Osteoblast (primary cell): Measurements from ENCODE around the gene UBASH3A. TPM values are rescaled to one million over a fixed set of nuclear protein-coding genes. Genes with fewer than 3 reads are reported as not detected.

Experiments
- DNase-seq: peaks from one replicate; pipeline ENCODE4 v3.0.0; 2011; ENCODE audit warnings: low spot score, mixed read lengths; ENCODE audit not compliant: insufficient read length; ENCODE audit errors: missing footprints
- H2AFZ ChIP-seq: 2 replicates; pipeline ENCODE4 v1.6.0; 2011; ENCODE audit warnings: mild to moderate bottlenecking, low read length
- H3K27ac ChIP-seq: 2 replicates; pipeline ENCODE4 v1.5.1; 2011; ENCODE audit warnings: mild to moderate bottlenecking, low read depth, low read length, moderate library complexity
- H3K27me3 ChIP-seq: 2 replicates; pipeline ENCODE4 v1.6.0; 2012; ENCODE audit warnings: mild to moderate bottlenecking, control low read depth, inconsistent platforms, low read length, moderate library complexity; ENCODE audit not compliant: insufficient read depth
- H3K36me3 ChIP-seq: 2 replicates; pipeline ENCODE4 v1.5.1; 2011; ENCODE audit warnings: mild to moderate bottlenecking, low read length, control low read depth, moderate library complexity; ENCODE audit not compliant: insufficient read depth
- H3K4me1 ChIP-seq: 2 replicates; pipeline ENCODE4 v1.5.1; 2011; ENCODE audit warnings: mild to moderate bottlenecking, low read length, control low read depth, moderate library complexity; ENCODE audit not compliant: insufficient read depth
- H3K4me2 ChIP-seq: 2 replicates; pipeline ENCODE4 v1.6.0; 2011; ENCODE audit warnings: mild to moderate bottlenecking, low read length; ENCODE audit not compliant: insufficient read depth
- H3K4me3 ChIP-seq: fragments of 200-600 bp; sonication (generic); 3 replicates; pipeline ENCODE4 v1.5.1; 2012; ENCODE audit warnings: mild to moderate bottlenecking, low read length, inconsistent platforms; ENCODE audit not compliant: insufficient read depth
- H3K79me2 ChIP-seq: 2 replicates; pipeline ENCODE4 v1.6.0; 2012; ENCODE audit warnings: mild to moderate bottlenecking, low read length, control low read depth, inconsistent platforms; ENCODE audit not compliant: insufficient read depth
- H3K9me3 ChIP-seq: 2 replicates; pipeline ENCODE4 v1.5.1; 2011; ENCODE audit warnings: low read depth, low read length, control low read depth
- H4K20me1 ChIP-seq: 2 replicates; pipeline ENCODE4 v1.6.0; 2012; ENCODE audit warnings: mild to moderate bottlenecking, low read length, control low read depth; ENCODE audit not compliant: insufficient read depth
- total RNA-seq: library from RNA; depleted of rRNA; stranded (reverse); fragments of >200 nt; gene quantifications from 2 replicates; pipeline ENCODE4 v1.2.3, GENCODE V29; 2012
- TF ChIP-seq, protein P1 (sequence below): IDR thresholded peaks from 2 replicates; pipeline ENCODE4 v1.5.1; 2011; ENCODE audit warnings: mild to moderate bottlenecking, low read depth, low read length, moderate library complexity; ENCODE audit errors: extremely low read depth

UBASH3A gene
- total RNA-seq, 1 donor, result not detected

GRCh38 chr21:42433946-42434551 lies 30.3 kb downstream of the UBASH3A start:
- H3K27me3 ChIP-seq, result no peaks in the 10 kb centered on the region
- no peaks in the 10 kb centered on the region for H3K36me3 ChIP-seq
- H3K4me3 ChIP-seq, result no peak overlapping the region
- no peaks in the 10 kb centered on the region for H3K79me2 ChIP-seq
- no peak for DNase-seq
- no peak overlapping the region for H3K27ac ChIP-seq
- no peaks in the 10 kb centered on the region for H4K20me1 ChIP-seq
- no peak overlapping the region for H3K4me2 ChIP-seq
- H3K4me1 ChIP-seq, result no peaks in the 10 kb centered on the region
- H2AFZ ChIP-seq, result no peak overlapping the region
- no peaks in the 10 kb centered on the region for H3K9me3 ChIP-seq
- TF ChIP-seq, protein P1, sequence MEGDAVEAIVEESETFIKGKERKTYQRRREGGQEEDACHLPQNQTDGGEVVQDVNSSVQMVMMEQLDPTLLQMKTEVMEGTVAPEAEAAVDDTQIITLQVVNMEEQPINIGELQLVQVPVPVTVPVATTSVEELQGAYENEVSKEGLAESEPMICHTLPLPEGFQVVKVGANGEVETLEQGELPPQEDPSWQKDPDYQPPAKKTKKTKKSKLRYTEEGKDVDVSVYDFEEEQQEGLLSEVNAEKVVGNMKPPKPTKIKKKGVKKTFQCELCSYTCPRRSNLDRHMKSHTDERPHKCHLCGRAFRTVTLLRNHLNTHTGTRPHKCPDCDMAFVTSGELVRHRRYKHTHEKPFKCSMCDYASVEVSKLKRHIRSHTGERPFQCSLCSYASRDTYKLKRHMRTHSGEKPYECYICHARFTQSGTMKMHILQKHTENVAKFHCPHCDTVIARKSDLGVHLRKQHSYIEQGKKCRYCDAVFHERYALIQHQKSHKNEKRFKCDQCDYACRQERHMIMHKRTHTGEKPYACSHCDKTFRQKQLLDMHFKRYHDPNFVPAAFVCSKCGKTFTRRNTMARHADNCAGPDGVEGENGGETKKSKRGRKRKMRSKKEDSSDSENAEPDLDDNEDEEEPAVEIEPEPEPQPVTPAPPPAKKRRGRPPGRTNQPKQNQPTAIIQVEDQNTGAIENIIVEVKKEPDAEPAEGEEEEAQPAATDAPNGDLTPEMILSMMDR, result no peak

DNA sequence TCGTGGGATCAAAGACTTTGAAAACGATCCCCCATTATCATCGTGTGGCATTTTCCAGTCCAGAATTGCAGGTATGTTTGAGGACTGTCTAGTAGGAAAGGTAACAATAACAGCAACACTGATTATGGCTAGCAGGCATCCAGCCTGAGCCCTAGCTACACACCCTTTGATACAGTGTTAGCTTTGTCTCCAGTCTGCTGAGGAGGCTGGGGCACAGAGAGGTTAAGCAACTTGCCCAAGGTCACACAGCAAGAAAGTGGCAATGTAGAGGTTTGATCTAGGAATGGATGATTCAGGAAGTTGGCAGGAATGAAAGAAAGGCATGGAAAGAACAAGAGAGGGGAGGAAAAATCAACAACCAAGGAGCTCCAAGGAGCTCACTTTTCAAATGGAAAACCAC lies 31.2 kb downstream of the UBASH3A start:
- no peaks in the 10 kb centered on the region for H4K20me1 ChIP-seq
- no peak overlapping the region for H3K27ac ChIP-seq
- no peaks in the 10 kb centered on the region for H3K9me3 ChIP-seq
- no peak overlapping the region for H3K4me3 ChIP-seq
- H3K36me3 ChIP-seq, result no peaks in the 10 kb centered on the region
- TF ChIP-seq, protein P1, result no peak
- H3K4me1 ChIP-seq, result no peaks in the 10 kb centered on the region
- H3K79me2 ChIP-seq, result no peaks in the 10 kb centered on the region
- H2AFZ ChIP-seq, result no peak overlapping the region
- DNase-seq, result no peak
- no peak overlapping the region for H3K4me2 ChIP-seq
- H3K27me3 ChIP-seq, result no peaks in the 10 kb centered on the region

DNA sequence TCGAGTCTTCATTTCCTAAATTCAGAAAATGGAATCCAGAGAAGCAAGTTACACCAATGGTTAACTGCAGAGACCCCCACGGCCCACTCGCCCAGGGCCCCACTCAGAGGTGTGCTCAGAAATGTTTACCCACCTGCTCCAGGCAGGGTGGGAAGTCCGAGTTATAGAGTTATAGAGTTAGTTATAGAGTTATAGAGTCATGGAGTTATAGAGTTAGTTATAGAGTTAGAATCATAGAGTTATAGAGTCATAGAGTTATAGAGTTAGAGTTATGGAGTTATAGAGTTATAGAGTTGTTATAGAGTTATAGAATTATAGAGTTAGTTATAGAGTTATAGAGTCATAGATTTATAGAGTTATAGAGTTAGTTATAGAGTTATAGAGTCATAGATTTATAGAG lies 31.7 kb downstream of the UBASH3A start:
- H3K36me3 ChIP-seq, result no peaks in the 10 kb centered on the region
- no peak overlapping the region for H3K4me3 ChIP-seq
- H3K4me2 ChIP-seq, result no peak overlapping the region
- no peaks in the 10 kb centered on the region for H3K27me3 ChIP-seq
- DNase-seq, result no peak
- H2AFZ ChIP-seq, result no peak overlapping the region
- no peaks in the 10 kb centered on the region for H3K4me1 ChIP-seq
- no peak overlapping the region for H3K27ac ChIP-seq
- no peaks in the 10 kb centered on the region for H3K79me2 ChIP-seq
- no peaks in the 10 kb centered on the region for H4K20me1 ChIP-seq
- H3K9me3 ChIP-seq, result no peaks in the 10 kb centered on the region
- TF ChIP-seq, protein P1, result no peak

DNA sequence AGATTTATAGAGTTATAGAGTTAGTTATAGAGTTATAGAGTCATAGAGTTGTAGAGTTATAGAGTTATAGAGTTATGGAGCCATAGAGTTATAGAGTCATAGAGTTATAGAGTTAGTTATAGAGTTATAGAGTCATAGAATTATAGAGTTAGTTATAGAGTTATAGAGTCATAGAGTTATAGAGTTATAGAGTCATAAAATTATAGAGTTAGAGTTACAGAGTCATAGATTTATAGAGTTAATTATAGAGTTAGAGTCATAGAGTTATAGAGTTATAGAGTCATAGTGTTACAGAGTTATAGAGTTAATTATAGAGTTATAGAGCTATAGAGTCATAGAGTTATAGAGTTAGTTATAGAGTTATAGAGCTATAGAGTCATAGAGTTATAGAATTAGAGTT lies 32.1 kb downstream of the UBASH3A start:
- H3K9me3 ChIP-seq, result no peaks in the 10 kb centered on the region
- no peak for DNase-seq
- no peaks in the 10 kb centered on the region for H3K4me1 ChIP-seq
- no peaks in the 10 kb centered on the region for H3K27me3 ChIP-seq
- no peaks in the 10 kb centered on the region for H3K79me2 ChIP-seq
- no peak overlapping the region for H3K4me3 ChIP-seq
- TF ChIP-seq, protein P1, result no peak
- no peak overlapping the region for H2AFZ ChIP-seq
- no peak overlapping the region for H3K27ac ChIP-seq
- no peaks in the 10 kb centered on the region for H3K36me3 ChIP-seq
- no peaks in the 10 kb centered on the region for H4K20me1 ChIP-seq
- no peak overlapping the region for H3K4me2 ChIP-seq
